GM19463 (cell line): ENCODE data around the gene RPS21.
A peak's percentile ranks its signal among the peaks of the same experiment; 100 is the strongest.

Experiments
- ATAC-seq: cut with Tn5 transposase; IDR thresholded peaks from one replicate; pipeline ENCODE4 v1.9.1; 2021; ENCODE audit warnings: mild to moderate bottlenecking, moderate library complexity; ENCODE audit not compliant: unreplicated experiment

Gene RPS21

GRCh38 chr20:62386383-62387218, at the start of gene RPS21:
Gene RPS21 (plus strand): TSS chr20:62387103. CDS start chr20:62387339, 236 bp downstream.
- ATAC-seq, result peak; percentile 85

GRCh38 chr20:62337558-62338293, 49.2 kb upstream of the RPS21 start:
- peak; percentile 43 for ATAC-seq

- no peak for ATAC-seq
Observed at GRCh38 chr20:62338294-62338620, 48.6 kb upstream of the RPS21 start.

- peak; percentile 70 for ATAC-seq
Observed at GRCh38 chr20:62339647-62340062, 47.2 kb upstream of the RPS21 start.

- no peak for ATAC-seq
Observed at GRCh38 chr20:62342910-62343309, 44.0 kb upstream of the RPS21 start.

- no peak for ATAC-seq
Observed at GRCh38 chr20:62344092-62344491, 42.8 kb upstream of the RPS21 start.

- no peak for ATAC-seq
Observed at GRCh38 chr20:62344782-62345181, 42.1 kb upstream of the RPS21 start.

- ATAC-seq, result no peak
Observed at GRCh38 chr20:62345681-62346370, 41.1 kb upstream of the RPS21 start.

- no peak for ATAC-seq
Observed at GRCh38 chr20:62346398-62347150, 40.3 kb upstream of the RPS21 start.

GRCh38 chr20:62347151-62347404, 39.8 kb upstream of the RPS21 start:
- ATAC-seq, result no peak

- ATAC-seq, result no peak
Observed at GRCh38 chr20:62347445-62347844, 39.5 kb upstream of the RPS21 start.

- ATAC-seq, result no peak
Observed at GRCh38 chr20:62348604-62349003, 38.3 kb upstream of the RPS21 start.

GRCh38 chr20:62349556-62350097, 37.3 kb upstream of the RPS21 start:
- ATAC-seq, result no peak

GRCh38 chr20:62350098-62350628, 36.7 kb upstream of the RPS21 start:
- ATAC-seq, result no peak

GRCh38 chr20:62350629-62351422, 36.1 kb upstream of the RPS21 start:
- no peak for ATAC-seq

GRCh38 chr20:62351469-62352401, 35.2 kb upstream of the RPS21 start:
- ATAC-seq, result no peak

- ATAC-seq, result no peak
Observed at GRCh38 chr20:62352402-62353288, 34.3 kb upstream of the RPS21 start.
